Measurements from ENCODE around the gene CCT5. TPM values are rescaled to one million over a fixed set of nuclear protein-coding genes. Genes with fewer than 3 reads are reported as not detected.

CCT5 gene
- total and polyA plus RNA-seq, 10 of the 15 experiments (the other 5 are each of a cell fraction or from before 2014, with no cell fraction given) = 376 to 637 (median 543) TPM

- ATAC-seq (no peak), DNase-seq (ENCODE audit: low read depth, low spot score) (no peak), FAIRE-seq (no peak)
- intact Hi-C loops (cut with micrococcal nuclease; ENCODE audit: unreplicated experiment) = no loop called here
- in situ Hi-C loops (cut with MboI) = no loop called here
- SMC1A ChIA-PET (ENCODE audit: uncharacterized antibody, unreplicated experiment) = no interaction called here
- H2AFZ ChIP-seq (ENCODE audit: control insufficient read depth, low read depth, low read length) = no peak overlapping the region
- no peaks in the 10 kb centered on the region; a peak in 1 of 4 replicates for H3K27me3 ChIP-seq (replicated peaks in 1 of 2; ENCODE audit: control insufficient read depth in 2 of 2, insufficient read depth in 2 of 2, low read length in 1 of 2)
- H3K79me2 ChIP-seq (ENCODE audit: control insufficient read depth, insufficient read depth, low read length) = no peaks in the 10 kb centered on the region
- no peaks in the 10 kb centered on the region for H3K9me3 ChIP-seq (replicated peaks; ENCODE audit: control insufficient read depth, insufficient read depth, low read length)
- POLR2A ChIA-PET = no interaction called here
- 68% methylated on average over 5 of the region's 5 CpGs for WGBS (ENCODE audit: insufficient coverage, insufficient replicate concordance, low lambda C conversion rate, missing lambda C conversion rate)
- TF ChIP-seq CTCF (IDR thresholded peaks at IDR 0.05 in 2 of 3, conservative IDR thresholded peaks at IDR 0.05 in 1 of 3; ENCODE audit: control insufficient read depth in 2 of 3, extremely low read depth in 1 of 3, insufficient read depth in 1 of 3, low read depth in 3 of 3, low read length in 3 of 3) = no peak
- no peak for TF ChIP-seq GATAD2B (conservative IDR thresholded peaks at IDR 0.05; ENCODE audit: low read depth)
- no peak for TF ChIP-seq MYC (IDR thresholded peaks at IDR 0.05; ENCODE audit: insufficient read depth, insufficient read length, insufficient replicate concordance, low read length, severe bottlenecking)
- no peak for TF ChIP-seq NRF1 (conservative IDR thresholded peaks at IDR 0.05; ENCODE audit: low read depth, low read length)
- no peak for TF ChIP-seq SKIL (IDR thresholded peaks at IDR 0.05; ENCODE audit: low read depth, poor library complexity, severe bottlenecking)
- no peak for TF ChIP-seq POU2F2 (IDR thresholded peaks at IDR 0.05; ENCODE audit: borderline replicate concordance, low read depth, low read length)
- TF ChIP-seq CREM (IDR thresholded peaks at IDR 0.05; ENCODE audit: low read depth) = no peak
- TF ChIP-seq SMAD5 (IDR thresholded peaks at IDR 0.05; ENCODE audit: low read depth) = no peak
- no peak for TF ChIP-seq SP1 (IDR thresholded peaks at IDR 0.05; ENCODE audit: low read depth, low read length)
- TF ChIP-seq ASH2L (IDR thresholded peaks at IDR 0.05; ENCODE audit: borderline replicate concordance, low read depth) = no peak
- H3K9ac ChIP-seq (ENCODE audit: control insufficient read depth, insufficient read depth, low read length) = no peak overlapping the region
- RAD21 ChIA-PET (ENCODE audit: unreplicated experiment) = no interaction called here
- H3K36me3 ChIP-seq (ENCODE audit: control insufficient read depth in 2 of 2, insufficient read depth in 2 of 2, low read length in 1 of 2) = no peaks in the 10 kb centered on the region
- H3K27ac ChIP-seq (ENCODE audit: control insufficient read depth, insufficient read depth) = no peak overlapping the region
- H3K4me2 ChIP-seq (ENCODE audit: control insufficient read depth, insufficient read depth) = no peak overlapping the region
- CTCF ChIA-PET = no interaction called here
- no peaks in the 10 kb centered on the region for H4K20me1 ChIP-seq (ENCODE audit: control insufficient read depth, insufficient read depth)
- H3K4me3 ChIP-seq = no peak overlapping the region
- no TSS peak for BruUV-seq (replicated peaks)
- no peaks in the 10 kb centered on the region for H3K4me1 ChIP-seq (ENCODE audit: control insufficient read depth, insufficient read depth, low read length)
These were observed 50.2 kb downstream of the CCT5 start for GRCh38 chr5:10300246-10300645.

Measured in GM12878 (cell line).